Fibroblast of the aortic adventitia (primary cell): ENCODE data around the gene SPECC1L. TPM values are rescaled to one million over a fixed set of nuclear protein-coding genes. Genes with fewer than 3 reads are reported as not detected.

Experiments
- DNase-seq: peaks from one replicate; pipeline ENCODE4 v3.0.0-alpha.2; 2010; ENCODE audit warnings: low read depth
- H3K4me3 ChIP-seq: 2 replicates; pipeline ENCODE4 v1.5.1; 2011; ENCODE audit warnings: low read depth, mild to moderate bottlenecking, control low read depth, low read length, moderate library complexity
- total RNA-seq: library from RNA; depleted of rRNA; stranded (reverse); fragments of >200 nt; gene quantifications from 2 replicates; pipeline ENCODE4 v1.2.3, GENCODE V29; 2012; ENCODE audit warnings: low replicate concordance
- TF ChIP-seq, protein P1 (sequence below): IDR thresholded peaks from 2 replicates; pipeline ENCODE4 v1.5.1; 2011; ENCODE audit warnings: mild to moderate bottlenecking, low read length, control low read depth, inconsistent platforms; ENCODE audit not compliant: insufficient read depth

SPECC1L gene
- total RNA-seq, 1 donor = 43.2 TPM

DNA sequence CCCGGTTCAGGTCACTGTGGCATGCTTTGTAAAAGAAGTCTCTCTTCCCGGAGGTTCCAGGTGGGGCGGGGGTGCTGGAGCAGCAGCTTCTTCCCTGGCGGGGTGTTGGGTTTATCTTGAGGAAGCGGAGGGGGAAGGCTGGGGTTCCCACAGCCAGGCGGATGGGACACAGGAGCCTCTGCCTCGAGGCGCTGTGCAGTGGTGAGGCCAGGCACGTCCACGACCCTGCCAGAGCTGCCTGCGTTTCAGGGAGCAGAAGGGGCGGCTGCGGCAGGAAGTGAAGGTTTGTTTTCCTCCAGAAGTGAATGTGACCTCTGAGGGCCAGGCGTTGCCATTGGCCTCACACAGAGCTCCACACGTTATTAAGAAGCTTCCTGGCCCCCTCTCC lies 136.6 kb downstream of the SPECC1L start:
- TF ChIP-seq, protein P1, sequence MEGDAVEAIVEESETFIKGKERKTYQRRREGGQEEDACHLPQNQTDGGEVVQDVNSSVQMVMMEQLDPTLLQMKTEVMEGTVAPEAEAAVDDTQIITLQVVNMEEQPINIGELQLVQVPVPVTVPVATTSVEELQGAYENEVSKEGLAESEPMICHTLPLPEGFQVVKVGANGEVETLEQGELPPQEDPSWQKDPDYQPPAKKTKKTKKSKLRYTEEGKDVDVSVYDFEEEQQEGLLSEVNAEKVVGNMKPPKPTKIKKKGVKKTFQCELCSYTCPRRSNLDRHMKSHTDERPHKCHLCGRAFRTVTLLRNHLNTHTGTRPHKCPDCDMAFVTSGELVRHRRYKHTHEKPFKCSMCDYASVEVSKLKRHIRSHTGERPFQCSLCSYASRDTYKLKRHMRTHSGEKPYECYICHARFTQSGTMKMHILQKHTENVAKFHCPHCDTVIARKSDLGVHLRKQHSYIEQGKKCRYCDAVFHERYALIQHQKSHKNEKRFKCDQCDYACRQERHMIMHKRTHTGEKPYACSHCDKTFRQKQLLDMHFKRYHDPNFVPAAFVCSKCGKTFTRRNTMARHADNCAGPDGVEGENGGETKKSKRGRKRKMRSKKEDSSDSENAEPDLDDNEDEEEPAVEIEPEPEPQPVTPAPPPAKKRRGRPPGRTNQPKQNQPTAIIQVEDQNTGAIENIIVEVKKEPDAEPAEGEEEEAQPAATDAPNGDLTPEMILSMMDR = no peak
- H3K4me3 ChIP-seq = no peak overlapping the region
- DNase-seq = no peak

DNA sequence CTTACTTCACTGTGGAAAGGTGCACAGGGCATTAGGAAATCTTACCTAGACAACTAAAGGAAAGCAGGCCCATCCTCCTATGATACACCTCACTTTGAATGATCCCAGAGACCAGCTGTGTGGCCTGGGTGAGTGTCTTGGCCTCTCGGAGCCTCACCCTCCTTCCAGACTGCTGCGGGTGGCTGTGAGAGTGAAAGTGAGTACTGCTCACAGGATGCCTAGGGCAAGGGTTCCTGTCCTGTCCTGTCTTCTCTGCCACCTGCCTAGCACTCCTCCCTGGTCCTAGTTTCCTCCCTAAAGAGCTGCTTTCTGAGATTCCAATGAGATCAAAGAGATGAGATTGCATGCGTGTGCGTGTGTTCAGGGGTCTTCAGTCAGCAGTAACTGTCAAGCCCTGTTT lies 137.3 kb downstream of the SPECC1L start:
- H3K4me3 ChIP-seq = no peak overlapping the region
- no peak for DNase-seq
- TF ChIP-seq, protein P1 = no peak

DNA sequence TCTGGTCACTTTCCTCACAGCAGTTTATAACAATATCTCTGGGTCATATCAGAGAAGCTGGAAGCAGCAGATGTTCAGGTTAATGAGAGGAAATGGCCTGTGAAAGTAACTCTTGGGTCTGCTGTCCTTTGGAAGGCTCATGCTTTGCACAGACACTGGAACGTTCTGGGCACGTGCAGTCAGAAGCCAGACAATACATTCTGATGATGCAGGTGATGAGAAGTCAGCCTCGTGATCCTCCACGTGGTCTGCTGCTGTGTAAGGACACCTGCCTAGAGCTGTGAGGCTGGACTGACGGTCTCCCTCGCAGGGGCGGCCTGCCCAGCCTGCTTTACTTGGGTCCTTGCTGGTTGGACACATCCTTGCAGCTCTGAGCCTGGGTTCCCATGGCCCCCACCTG lies 138.0 kb downstream of the SPECC1L start:
- TF ChIP-seq, protein P1 = no peak
- DNase-seq = no peak
- H3K4me3 ChIP-seq = no peak overlapping the region

DNA sequence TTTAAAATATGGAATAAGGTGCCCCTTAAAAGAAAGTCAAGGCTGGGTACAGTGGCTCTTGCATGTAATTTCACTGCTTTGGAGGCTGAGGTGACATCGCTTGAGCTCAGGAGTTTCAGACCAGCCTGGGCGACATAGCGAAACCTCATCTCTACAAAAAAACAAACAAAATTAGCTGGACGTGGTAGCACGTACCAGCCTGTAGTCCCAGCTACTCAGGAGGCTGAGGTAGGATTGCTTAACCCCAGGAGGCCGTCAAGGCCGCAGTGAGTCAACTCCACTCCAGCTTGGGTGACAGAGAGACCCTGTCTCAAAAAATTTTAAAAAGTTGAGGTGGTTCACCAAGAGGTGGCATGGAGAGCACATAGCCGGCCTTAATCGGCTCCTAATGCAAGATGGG lies 139.1 kb downstream of the SPECC1L start:
- no peak for DNase-seq
- TF ChIP-seq, protein P1 = no peak
- no peak overlapping the region for H3K4me3 ChIP-seq

DNA sequence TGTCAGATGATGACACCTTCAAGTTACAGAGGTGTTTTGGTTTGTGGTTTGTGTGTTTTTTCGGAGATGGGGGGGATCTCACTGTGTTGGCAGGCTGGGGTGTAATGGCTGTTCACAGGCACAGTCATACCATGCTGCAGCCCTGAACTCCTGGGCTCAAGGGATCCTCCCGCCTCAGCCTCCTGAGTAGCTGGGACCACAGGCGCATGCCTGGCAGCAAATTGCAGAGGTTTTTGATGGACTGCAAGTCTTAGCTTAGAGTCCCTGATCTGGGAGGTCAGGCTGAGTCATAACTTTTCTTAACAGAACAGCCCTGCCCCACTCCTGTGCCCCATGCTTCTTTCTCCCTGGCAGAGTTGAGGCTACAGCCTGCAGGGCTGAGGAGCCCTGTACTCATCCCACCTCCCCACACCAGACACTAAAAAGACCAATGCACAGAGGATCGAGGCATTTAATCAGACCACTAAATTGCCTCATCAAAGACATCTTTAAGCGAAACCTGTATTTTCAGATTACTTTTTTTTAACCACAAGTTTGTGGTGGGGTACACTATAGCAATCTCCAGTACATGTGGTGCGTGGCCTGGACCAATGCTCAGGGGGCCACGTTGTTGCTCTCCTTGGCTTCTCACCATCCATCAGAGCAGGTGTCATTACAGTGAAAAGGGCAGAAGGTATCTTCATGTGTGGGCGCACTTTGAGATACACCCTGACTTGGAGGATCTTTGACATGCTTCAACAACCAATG lies 139.7 kb downstream of the SPECC1L start:
- H3K4me3 ChIP-seq = no peak overlapping the region

DNA sequence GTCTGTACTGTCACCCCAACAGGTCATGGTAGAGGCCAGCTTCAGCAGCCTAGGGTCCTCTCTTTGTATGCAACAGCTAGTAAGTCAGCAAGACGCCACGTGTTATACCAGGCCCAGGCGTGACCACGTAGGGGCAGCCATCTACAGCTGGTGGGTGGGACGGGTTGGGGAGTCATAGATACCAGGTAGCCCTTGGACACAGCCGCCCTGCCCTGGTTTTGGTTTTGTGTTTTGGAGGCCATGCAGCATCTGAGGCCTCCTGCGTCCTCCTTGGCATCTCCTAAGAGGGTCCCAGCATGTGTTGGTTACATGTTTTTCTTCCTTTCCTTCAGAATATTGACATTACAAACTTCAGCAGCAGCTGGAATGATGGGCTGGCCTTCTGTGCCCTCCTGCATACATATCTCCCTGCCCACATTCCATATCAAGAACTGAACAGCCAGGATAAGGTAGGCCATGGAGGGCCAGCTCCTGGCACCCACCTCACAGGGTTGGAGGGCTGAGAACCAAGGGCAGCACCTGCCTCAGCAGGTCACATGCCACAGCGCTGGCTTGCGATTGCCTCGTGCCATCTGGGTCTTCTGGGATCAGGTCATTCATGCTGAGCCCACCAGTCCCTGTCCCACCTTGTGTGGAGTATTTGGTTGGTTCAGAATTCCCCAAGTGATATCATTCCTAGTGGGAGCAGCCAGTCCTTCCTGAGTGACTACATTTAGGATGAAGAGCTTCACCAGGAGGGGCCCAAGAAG lies 140.8 kb downstream of the SPECC1L start:
- no peak for DNase-seq
- no peak overlapping the region for H3K4me3 ChIP-seq
- TF ChIP-seq, protein P1 = no peak

More for the DNA sequence above, 139.7 kb downstream of the SPECC1L start:
- DNase-seq = peak; percentile 23
- TF ChIP-seq, protein P1 = no peak
